Erythroblast (primary cell): ENCODE results near the gene RRAS2.

Experiments
- GATA1 ChIP-seq: IDR thresholded peaks from 2 replicates; pipeline ENCODE4 v1.6.1; 2011; ENCODE audit warnings: low read depth, mild to moderate bottlenecking, control low read depth, low read length, moderate library complexity
- POLR2A ChIP-seq: IDR thresholded peaks from 2 replicates; pipeline ENCODE4 v1.6.1; 2011; ENCODE audit warnings: mild to moderate bottlenecking, low read length

DNA sequence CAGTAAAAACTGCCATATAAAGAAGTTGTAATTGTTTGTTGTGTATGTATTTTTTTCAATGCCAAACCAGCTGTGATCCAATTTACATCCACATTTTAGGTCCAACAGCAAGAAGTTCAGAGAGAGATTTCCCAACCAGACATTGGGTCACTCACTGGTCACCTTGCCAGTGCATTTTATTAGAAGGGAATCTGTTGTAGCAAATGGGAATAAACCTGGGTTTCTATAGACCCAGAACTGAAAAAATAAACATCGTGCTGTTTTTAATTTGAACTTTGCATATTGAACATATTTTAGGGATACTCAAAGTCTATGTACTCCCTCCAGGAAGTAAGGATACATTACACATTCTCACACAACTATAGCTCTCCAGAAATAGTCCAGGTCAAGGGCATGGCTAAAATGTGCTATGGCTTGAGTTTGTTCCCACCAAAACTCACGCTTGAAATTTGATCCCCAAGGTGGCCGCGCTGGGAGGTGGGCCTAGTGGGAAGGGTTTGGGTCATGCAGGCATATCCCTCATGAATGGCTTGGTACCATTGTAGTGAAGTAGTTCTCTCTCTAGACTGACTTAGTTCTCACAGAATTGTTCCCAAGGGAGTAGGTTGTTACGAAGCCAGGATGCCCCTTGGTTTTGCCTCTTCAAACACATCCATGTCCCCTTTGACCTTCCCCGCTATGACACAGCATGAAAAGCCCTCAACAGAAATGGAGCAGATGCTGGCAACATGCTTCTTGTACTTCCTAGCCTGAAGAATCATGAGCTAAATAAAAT, 90.9 kb downstream of the RRAS2 start:
- TF ChIP-seq POLR2A (no peak), GATA1 (no peak)
